Right lung (tissue), 5 donors: ENCODE results near the gene EIF2S3. TPM values are rescaled to one million over a fixed set of nuclear protein-coding genes. Genes with fewer than 3 reads are reported as not detected.

Experiments used
- DNase-seq, 2 donors: peaks; one replicate each; pipeline ENCODE4 v3.0.0-alpha.2; 2013
- polyA plus RNA-seq, 5 donors: library from polyadenylated mRNA; unstranded; fragments of 120-200 nt; gene quantifications; one replicate each; pipeline versions ENCODE4 v1.2.1 to v1.2.3, GENCODE V29; 2013; ENCODE audit warnings: inconsistent platforms in 1 of 5, low replicate concordance in 1 of 5; ENCODE audit not compliant: insufficient read length in 5 of 5, insufficient read depth in 1 of 5

Gene EIF2S3
- polyA plus RNA-seq, 5 donors = 170 to 240 (median 223) TPM

DNA sequence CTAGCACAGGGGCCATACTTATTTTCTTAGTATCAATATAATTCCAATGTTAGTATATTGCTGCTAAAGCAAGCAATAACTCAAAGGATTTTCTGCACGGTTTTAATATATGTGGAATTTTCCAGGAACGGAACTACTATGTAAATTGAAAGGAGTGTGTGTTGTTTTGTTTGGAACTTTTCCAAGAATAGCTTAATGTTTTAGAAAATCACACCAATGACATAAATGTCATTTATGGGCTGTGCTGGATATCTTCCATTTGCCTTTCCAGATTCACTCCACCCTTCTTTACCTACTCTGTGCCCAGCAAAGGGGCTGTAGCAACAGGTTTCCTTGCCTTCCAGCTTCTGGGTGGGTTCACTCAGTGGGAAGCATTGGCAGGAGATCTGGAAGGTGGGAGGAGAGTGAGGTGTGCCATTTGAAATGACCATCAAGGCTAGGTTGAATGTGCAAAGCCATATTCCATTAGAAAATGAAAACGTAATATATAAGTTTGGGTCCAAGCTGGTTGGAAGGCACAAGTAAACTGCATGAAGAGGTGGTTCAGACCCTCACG lies 69.6 kb downstream of the EIF2S3 start:
- no peak for DNase-seq

- no peak for DNase-seq
These were observed 70.4 kb downstream of the EIF2S3 start for GRCh38 chrX:24125028-24125612.

Other genes starting within 250 kb of the EIF2S3 start
- gene APOO, start 147.0 kb upstream of the EIF2S3 start, polyA plus RNA-seq = 10 to 100 TPM; 16.8 to 23.6 (median 21.6) TPM
- under 1 TPM in 2 of 5 donors, not detected in 3; 0.10 to 0.18 TPM for gene CXorf58, start 146.9 kb upstream of the EIF2S3 start, polyA plus RNA-seq
- gene KLHL15, start 27.8 kb upstream of the EIF2S3 start, polyA plus RNA-seq = 10 to 100 TPM; 10.1 to 15.9 (median 14.0) TPM
- 10 to 100 TPM; 29.1 to 47.8 (median 33.3) TPM for gene ZFX, start 94.8 kb downstream of the EIF2S3 start, polyA plus RNA-seq